IPS-18c (cell line): ENCODE measurements around the gene ANKS3.
"Not testable (repeated sequence)": the region's sequence is repeated elsewhere in the genome, so short reads cannot be mapped to it uniquely, and the experiment has no call there.

Source experiments
- H3K4me3 ChIP-seq: 2 replicates; pipeline ENCODE4 v1.7.0; 2013; ENCODE audit warnings: low read depth, mild to moderate bottlenecking, low read length, moderate library complexity; ENCODE audit not compliant: insufficient read depth
- H3K9me3 ChIP-seq: one replicate; pipeline ENCODE4 v1.6.1; 2013; ENCODE audit warnings: mild to moderate bottlenecking, low read length, moderate library complexity; ENCODE audit not compliant: control insufficient read depth, insufficient read depth

ANKS3 gene

GRCh38 chr16:4654011-4654963 is 79.8 kb downstream of the ANKS3 start:
- H3K9me3 ChIP-seq: peaks cover 2% of the 10 kb centered on the region

GRCh38 chr16:4652561-4652960 is 81.5 kb downstream of the ANKS3 start:
- Histone ChIP-seq H3K9me3 (peaks cover 2% of the 10 kb centered on the region), H3K4me3 (no peak overlapping the region)

More at GRCh38 chr16:4654011-4654963, 79.8 kb downstream of the ANKS3 start:
- H3K4me3 ChIP-seq: no peak overlapping the region

- Histone ChIP-seq H3K4me3 (no peak overlapping the region), H3K9me3 (peaks cover 2% of the 10 kb centered on the region)
These were observed 82.2 kb downstream of the ANKS3 start for GRCh38 chr16:4651827-4652226.

GRCh38 chr16:4650443-4651074 is 83.5 kb downstream of the ANKS3 start:
- H3K4me3 ChIP-seq, H3K9me3 ChIP-seq: not testable (repeated sequence)

GRCh38 chr16:4649744-4650442 is 84.2 kb downstream of the ANKS3 start:
- Histone ChIP-seq H3K4me3 (no peak overlapping the region), H3K9me3 (no peaks in the 10 kb centered on the region)

GRCh38 chr16:4648917-4649316 is 85.2 kb downstream of the ANKS3 start:
- Histone ChIP-seq H3K9me3 (no peaks in the 10 kb centered on the region), H3K4me3 (no peak overlapping the region)

- H3K4me3 ChIP-seq: no peak overlapping the region
- H3K9me3 ChIP-seq: no peaks in the 10 kb centered on the region
These were observed 86.5 kb downstream of the ANKS3 start for GRCh38 chr16:4647644-4647980.

GRCh38 chr16:4646773-4647643 is 87.1 kb downstream of the ANKS3 start:
- H3K9me3 ChIP-seq: no peaks in the 10 kb centered on the region
- no peak overlapping the region for H3K4me3 ChIP-seq
